HEK293 (cell line): Measurements from ENCODE around the gene SREBF1.

Source experiments
- CTCF ChIP-seq: fragments of 450-650 bp; formaldehyde crosslinking; IDR thresholded peaks from 2 replicates; pipeline ENCODE4 v1.5.1; 2016; ENCODE audit warnings: missing biosample characterization, missing genetic modification characterization
- YY1 ChIP-seq: fragments of 450-650 bp; formaldehyde crosslinking; IDR thresholded peaks from 2 replicates; pipeline ENCODE4 v1.5.1; 2018; ENCODE audit warnings: missing biosample characterization, missing genetic modification characterization
- YY2 ChIP-seq: fragments of 450-650 bp; formaldehyde crosslinking; IDR thresholded peaks from 2 replicates; pipeline ENCODE4 v1.5.1; 2016; ENCODE audit warnings: missing biosample characterization, missing genetic modification characterization
- ZNF10 ChIP-seq: fragments of 450-650 bp; formaldehyde crosslinking; IDR thresholded peaks from 2 replicates; pipeline ENCODE4 v1.5.1; 2017; ENCODE audit warnings: missing biosample characterization, missing genetic modification characterization
- ZNF76 ChIP-seq: fragments of 450-650 bp; formaldehyde crosslinking; IDR thresholded peaks from 2 replicates; pipeline ENCODE4; 2016; ENCODE audit warnings: low read depth, missing biosample characterization, missing genetic modification characterization, borderline replicate concordance
- ZNF792 ChIP-seq: fragments of 450-650 bp; formaldehyde crosslinking; IDR thresholded peaks from 2 replicates; pipeline ENCODE4 v1.5.1; 2016; ENCODE audit warnings: missing biosample characterization, missing genetic modification characterization

- TF ChIP-seq ZNF76 (tag by site-specific recombination) (no peak), ZNF10 (no peak), YY2 (tag by site-specific recombination) (no peak), ZNF792 (no peak), YY1 (tag by site-specific recombination) (no peak), CTCF (tag by site-specific recombination) (no peak)
Measured at GRCh38 chr17:17824783-17825614, 11.8 kb downstream of the SREBF1 start.
